GM18861 (cell line): ENCODE results near the gene FBXL22.
"Not testable (repeated sequence)": the region's sequence is repeated elsewhere in the genome, so short reads cannot be mapped to it uniquely, and the experiment has no call there.

ENCODE experiments used
- ATAC-seq: cut with Tn5 transposase; IDR thresholded peaks from one replicate; pipeline ENCODE4 v1.9.1; 2021; ENCODE audit not compliant: unreplicated experiment

FBXL22 gene

GRCh38 chr15:63611177-63611576 is 14.0 kb downstream of the FBXL22 start:
- ATAC-seq: no peak

- ATAC-seq: no peak
These were observed 15.1 kb downstream of the FBXL22 start for GRCh38 chr15:63612300-63612699.

GRCh38 chr15:63615935-63616334 is 18.7 kb downstream of the FBXL22 start:
- ATAC-seq: no peak

GRCh38 chr15:63617147-63617546 is 20.0 kb downstream of the FBXL22 start:
- not testable (repeated sequence) for ATAC-seq

GRCh38 chr15:63617627-63618026 is 20.4 kb downstream of the FBXL22 start:
- not testable (repeated sequence) for ATAC-seq

GRCh38 chr15:63620760-63621159 is 23.6 kb downstream of the FBXL22 start:
- ATAC-seq: not testable (repeated sequence)

GRCh38 chr15:63623232-63623969 is 26.2 kb downstream of the FBXL22 start:
- ATAC-seq: no peak

- no peak for ATAC-seq
These were observed 29.8 kb downstream of the FBXL22 start for GRCh38 chr15:63626955-63627354.

GRCh38 chr15:63628123-63628822 is 31.1 kb downstream of the FBXL22 start:
- no peak for ATAC-seq

- no peak for ATAC-seq
These were observed 33.0 kb downstream of the FBXL22 start for GRCh38 chr15:63630036-63630751.

GRCh38 chr15:63633312-63633711 is 36.1 kb downstream of the FBXL22 start:
- no peak for ATAC-seq

- ATAC-seq: no peak
These were observed 37.0 kb downstream of the FBXL22 start for GRCh38 chr15:63634154-63634553.

- ATAC-seq: no peak
These were observed 39.4 kb downstream of the FBXL22 start for GRCh38 chr15:63636518-63637061.

GRCh38 chr15:63638839-63639238 is 41.7 kb downstream of the FBXL22 start:
- no peak for ATAC-seq

GRCh38 chr15:63640146-63640545 is 43.0 kb downstream of the FBXL22 start:
- no peak for ATAC-seq
